GM13976 (cell line): ENCODE data around the gene PHF14.

ENCODE experiments used
- DNase-seq: peaks from one replicate; pipeline ENCODE4 v3.0.0; 2012; ENCODE audit warnings: low spot score
- in situ Hi-C: fragments of 300-500 bp; cut with MboI; formaldehyde crosslinking; loops from one replicate; pipeline ENCODE4 v1.12.0; 2022; ENCODE audit warnings: low sequenced_read_pairs, mixed read lengths, inconsistent platforms; ENCODE audit not compliant: unreplicated experiment
- TF ChIP-seq, protein P1 (sequence below): IDR thresholded peaks from 2 replicates; pipeline ENCODE4 v1.5.1; 2012; ENCODE audit warnings: borderline replicate concordance, mild to moderate bottlenecking; ENCODE audit not compliant: insufficient read depth; ENCODE audit errors: extremely low read depth, missing control alignments, control extremely low read depth

The PHF14 gene

GRCh38 chr7:11212080-11212711 lies 238.5 kb downstream of the PHF14 start:
- TF ChIP-seq, protein P1, sequence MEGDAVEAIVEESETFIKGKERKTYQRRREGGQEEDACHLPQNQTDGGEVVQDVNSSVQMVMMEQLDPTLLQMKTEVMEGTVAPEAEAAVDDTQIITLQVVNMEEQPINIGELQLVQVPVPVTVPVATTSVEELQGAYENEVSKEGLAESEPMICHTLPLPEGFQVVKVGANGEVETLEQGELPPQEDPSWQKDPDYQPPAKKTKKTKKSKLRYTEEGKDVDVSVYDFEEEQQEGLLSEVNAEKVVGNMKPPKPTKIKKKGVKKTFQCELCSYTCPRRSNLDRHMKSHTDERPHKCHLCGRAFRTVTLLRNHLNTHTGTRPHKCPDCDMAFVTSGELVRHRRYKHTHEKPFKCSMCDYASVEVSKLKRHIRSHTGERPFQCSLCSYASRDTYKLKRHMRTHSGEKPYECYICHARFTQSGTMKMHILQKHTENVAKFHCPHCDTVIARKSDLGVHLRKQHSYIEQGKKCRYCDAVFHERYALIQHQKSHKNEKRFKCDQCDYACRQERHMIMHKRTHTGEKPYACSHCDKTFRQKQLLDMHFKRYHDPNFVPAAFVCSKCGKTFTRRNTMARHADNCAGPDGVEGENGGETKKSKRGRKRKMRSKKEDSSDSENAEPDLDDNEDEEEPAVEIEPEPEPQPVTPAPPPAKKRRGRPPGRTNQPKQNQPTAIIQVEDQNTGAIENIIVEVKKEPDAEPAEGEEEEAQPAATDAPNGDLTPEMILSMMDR = peak; percentile 71
- peak; percentile 37 for DNase-seq
- in situ Hi-C loops = no loop called here

GRCh38 chr7:11212816-11213215 lies 239.1 kb downstream of the PHF14 start:
- TF ChIP-seq, protein P1 = no peak
- in situ Hi-C loops = no loop called here
- DNase-seq = no peak

- TF ChIP-seq, protein P1 = no peak
- DNase-seq = no peak
- in situ Hi-C loops = no loop called here
Observed at GRCh38 chr7:11213266-11213665, 239.6 kb downstream of the PHF14 start.

DNA sequence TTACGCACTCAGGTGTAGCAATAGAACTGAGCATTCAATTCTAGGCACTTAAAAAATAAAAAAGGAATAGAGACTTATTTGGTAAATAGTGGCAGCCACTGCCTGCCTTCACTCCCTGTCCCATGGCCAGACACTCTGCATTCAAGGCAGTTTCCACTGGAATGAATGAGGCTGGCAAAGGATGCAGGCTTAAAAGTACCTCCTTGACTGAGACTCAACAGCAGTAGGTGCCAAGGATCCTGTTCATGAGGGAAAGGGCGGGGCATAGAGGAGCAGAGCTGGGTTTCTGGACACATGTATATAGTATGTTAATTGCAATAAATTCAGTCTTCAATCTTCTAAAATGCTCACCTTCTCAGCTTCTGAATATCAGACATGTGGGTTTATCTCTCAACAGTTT lies 242.6 kb downstream of the PHF14 start:
- DNase-seq = no peak
- in situ Hi-C loops = no loop called here
- TF ChIP-seq, protein P1 = no peak

- in situ Hi-C loops = no loop called here
- no peak for DNase-seq
- TF ChIP-seq, protein P1 = no peak
Observed at GRCh38 chr7:11217848-11218565, 244.3 kb downstream of the PHF14 start.
